ENCODE data around the gene SMARCC2.
A peak's percentile ranks its signal among the peaks of the same experiment; 100 is the strongest.

SMARCC2 gene

DNA sequence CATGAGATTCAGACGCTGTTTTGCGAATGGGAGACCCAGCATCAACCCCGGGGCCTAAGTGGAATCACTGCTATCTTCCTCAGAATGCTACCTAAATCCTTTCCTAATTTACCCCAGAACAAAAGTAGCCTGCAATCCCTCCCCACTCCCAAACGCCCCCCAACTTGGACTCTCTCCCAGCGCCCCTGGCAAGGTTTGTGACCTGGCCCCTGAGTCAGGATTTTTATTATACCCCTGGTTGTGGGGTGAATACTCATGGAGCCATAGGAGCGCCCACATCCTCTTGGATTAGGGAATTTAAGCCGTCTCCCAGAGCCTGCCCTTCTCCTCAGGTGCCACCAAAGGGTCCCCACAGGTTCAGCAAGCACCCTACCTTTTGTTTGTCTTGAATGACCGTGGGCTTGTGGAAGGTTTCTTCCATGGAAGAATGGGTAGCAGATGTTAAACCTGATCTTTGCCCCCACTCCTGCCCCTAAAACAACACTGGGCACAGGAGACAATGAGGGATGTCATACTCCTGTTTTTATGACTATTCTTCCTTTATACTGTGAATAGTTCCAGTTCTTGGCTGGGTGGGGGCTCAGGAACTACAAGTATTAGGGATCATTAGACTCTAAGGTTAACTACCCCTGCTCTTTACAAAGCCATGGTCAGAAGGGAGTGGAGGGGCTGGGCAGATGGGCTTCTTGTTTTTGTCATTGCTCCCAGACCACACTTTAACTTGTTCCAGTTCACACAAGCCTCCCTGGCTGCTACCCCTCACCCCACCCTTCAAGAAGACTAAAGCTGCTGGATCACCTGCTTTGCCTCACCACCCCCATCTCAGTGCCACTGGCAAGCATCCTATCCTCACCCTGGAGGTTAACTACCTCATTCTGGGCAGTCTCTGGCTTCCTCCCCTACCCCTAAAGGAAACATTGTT is 36.3 kb downstream of the SMARCC2 start:
- no peak for DNase-seq (ENCODE audit: low read depth in 4 of 4, low spot score in 1 of 4)

DNA sequence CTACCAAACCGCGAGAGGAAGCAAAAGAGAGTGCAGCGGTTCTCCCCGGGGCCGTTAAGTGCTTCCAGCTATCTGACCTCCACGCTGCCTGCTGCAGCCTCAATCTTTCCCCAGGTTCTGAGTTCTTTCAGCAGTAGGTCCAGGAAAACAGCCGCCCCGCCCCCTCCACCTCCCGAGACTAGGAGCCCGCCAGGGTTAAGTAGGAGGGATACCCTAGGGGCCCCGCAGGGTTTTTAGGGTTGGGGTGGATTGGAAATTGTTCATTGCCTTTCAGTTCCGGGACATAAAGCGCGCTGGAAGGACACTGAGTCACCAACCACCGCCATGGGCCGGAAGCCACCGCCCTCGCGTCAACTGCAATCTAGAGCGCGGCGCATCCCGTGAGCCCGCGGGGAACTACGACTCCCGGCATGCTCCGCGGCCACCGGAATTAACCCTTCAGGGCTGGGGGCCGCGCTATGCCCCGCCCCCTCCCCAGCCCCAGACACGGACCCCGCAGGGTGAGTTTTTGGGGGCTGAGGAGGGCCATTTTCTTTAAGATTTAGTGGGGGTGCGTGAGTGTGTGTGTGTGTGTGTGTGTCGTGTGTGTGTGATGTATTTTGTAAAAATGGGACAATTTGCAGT is 37.0 kb downstream of the SMARCC2 start, which contains the start of gene MYL6B:
MYL6B (plus strand) TSS at position 456 of the 624 bp plus-strand sequence. CDS start 1,332 bp downstream, outside the sequence.
- DNase-seq (ENCODE audit: low read depth in 4 of 4, low spot score in 1 of 4): peak; percentile 79 to 93 (median 88)

DNA sequence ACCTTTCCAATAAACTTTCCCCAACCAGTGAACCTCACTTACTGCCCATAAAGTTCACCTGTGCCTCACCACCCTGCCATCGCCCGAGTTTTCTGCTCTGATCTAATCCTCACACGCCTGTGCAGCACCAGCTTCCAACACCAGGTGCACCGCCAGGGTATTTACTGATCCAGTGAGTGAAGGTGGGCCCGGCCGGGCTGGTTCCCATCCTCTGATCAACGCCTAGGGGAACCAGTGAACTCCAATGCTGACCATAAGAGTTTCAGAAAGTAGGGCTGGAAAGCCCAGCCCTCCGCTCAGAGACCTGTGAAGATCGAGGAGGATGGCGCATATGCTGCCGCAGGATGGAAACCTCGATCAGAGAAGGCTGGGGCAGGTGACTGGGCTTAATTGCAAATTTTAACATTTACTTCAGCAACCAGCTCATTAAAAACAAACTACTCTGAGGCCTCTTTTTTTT is 37.6 kb downstream of the SMARCC2 start:
- DNase-seq (ENCODE audit: low read depth in 4 of 4, low spot score in 1 of 4): peak; percentile 36 to 56 (median 44)

DNA sequence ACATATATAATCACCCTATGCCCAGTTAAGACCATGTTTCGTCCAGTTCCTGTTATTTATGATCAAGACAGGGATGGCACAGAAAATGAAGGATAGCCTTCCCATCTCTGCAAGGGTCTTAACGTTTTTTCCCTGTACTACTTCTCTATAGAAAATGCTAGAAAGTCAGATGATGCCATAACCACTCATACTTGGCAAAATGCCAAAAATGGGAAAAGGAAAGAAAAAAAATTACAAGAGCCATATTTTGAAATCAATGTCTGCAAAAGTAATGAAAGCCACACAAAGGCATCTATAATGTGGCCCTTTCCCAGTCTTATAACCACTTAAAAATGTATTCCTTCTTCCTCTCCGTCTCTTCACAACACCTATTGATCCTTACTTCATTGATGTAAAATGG is 38.7 kb downstream of the SMARCC2 start:
- DNase-seq (ENCODE audit: low read depth in 4 of 4, low spot score in 1 of 4): no peak

- no peak for DNase-seq (ENCODE audit: low read depth in 4 of 4, low spot score in 1 of 4)
Measured at GRCh38 chr12:56146492-56147460, 42.5 kb downstream of the SMARCC2 start.

DNA sequence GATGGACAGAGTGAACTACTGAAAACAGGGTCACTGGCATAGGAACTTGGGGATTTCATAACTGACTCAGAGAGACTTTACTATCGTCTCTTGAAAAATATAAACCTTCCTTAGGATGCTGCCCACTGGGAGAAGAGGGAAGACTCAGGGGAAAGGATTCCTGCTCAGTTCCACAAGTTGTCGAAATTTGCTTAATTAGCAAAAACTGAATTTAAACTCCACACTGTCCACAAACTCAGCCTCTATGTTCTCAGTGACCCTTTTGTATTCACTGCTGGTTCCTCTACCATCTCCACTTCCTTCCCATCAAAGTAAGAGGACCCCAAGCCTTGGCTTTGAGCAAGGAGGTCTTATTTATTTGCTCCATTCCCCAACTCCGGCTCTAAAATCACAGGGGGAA is 44.1 kb downstream of the SMARCC2 start:
- DNase-seq (ENCODE audit: low read depth in 4 of 4, low spot score in 1 of 4): no peak

- DNase-seq (ENCODE audit: low read depth in 4 of 4, low spot score in 1 of 4): no peak
Measured at GRCh38 chr12:56143870-56144269, 45.4 kb downstream of the SMARCC2 start.

DNA sequence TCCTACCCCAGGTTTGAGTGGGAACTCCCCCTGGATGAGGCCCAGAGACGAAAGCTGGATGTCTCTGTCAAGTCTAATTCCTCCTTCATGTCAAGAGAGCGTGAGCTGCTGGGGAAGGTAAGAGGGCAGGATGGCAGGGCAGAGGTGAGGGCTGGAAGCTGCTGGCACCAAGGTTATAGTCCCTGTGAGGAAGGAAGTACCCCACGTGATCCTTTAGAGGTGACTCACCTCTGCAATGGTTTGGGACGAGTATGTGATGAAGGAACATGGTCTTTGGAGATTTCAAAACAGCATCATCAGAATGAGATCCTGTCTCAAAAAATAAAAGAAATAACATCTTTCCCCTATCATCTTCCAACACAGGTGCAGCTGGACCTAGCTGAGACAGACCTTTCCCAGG is 46.1 kb downstream of the SMARCC2 start:
- no peak for DNase-seq (ENCODE audit: low read depth in 4 of 4, low spot score in 1 of 4)

DNA sequence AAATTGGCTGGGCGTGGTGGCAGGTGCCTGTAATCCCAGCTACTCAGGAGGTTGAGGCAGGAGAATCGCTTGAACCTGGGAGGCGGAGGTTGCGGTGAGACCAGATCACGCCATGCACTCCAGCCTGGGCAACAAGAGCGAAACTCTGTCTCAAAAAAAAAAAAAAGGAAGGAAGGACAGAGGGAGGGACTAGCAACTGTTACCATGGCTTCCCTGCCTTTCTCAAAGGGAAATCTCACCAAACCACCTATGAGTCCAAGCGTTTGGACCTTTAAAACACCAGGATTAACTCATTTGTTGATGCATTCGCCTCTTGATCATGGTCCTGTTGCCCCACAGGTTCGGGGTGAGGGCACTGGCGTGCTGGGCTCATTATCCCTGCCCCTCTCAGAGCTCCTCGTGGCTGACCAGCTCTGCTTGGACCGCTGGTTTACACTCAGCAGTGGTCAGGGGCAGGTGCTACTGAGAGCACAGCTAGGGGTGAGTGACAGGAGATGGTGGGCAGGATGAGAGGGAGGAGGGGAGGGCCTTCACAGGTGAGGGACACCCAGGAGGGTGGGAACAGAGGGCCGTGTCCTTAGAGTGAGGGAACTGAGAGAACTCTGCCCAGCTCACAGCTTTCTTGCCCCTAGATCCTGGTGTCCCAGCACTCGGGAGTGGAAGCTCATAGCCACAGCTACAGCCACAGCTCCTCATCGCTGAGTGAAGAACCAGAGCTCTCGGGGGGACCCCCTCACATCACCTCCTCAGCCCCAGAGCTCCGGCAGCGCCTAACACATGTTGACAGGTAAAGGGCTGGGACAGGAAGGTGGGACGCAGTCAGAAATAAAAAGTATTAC is 47.1 kb downstream of the SMARCC2 start:
- DNase-seq (ENCODE audit: low read depth in 4 of 4, low spot score in 1 of 4): no peak

DNA sequence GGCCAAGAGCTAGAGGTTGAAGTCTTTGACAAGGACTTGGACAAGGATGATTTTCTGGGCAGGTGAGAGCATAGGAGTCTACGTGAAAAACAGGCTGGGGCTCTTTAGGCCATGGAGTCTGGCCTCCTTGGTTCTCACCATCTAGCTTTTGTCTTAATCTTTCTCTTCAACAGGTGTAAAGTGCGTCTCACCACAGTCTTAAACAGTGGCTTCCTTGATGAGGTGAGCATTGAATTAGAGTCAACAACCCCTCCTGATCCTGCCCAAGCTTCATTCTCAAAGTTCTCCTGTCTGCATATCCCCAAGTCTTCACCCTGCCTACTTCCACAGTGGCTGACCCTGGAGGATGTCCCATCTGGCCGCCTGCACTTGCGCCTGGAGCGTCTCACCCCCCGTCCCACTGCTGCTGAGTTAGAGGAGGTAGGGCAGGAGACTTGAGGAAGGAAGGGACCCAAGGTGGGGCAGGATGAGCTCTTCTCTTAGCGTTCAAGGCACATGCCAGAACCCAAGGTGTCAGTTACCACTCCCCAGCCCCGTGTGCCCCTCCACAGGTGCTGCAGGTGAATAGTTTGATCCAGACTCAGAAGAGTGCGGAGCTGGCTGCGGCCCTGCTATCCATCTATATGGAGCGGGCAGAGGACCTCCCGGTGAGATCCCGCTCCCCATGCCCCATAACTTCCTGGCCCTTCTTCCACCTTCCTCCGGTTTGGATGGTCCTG is 51.3 kb downstream of the SMARCC2 start:
- no peak for DNase-seq (ENCODE audit: low read depth in 4 of 4, low spot score in 1 of 4)

- no peak for DNase-seq (ENCODE audit: low read depth in 4 of 4, low spot score in 1 of 4)
Measured at GRCh38 chr12:56134897-56135296, 54.4 kb downstream of the SMARCC2 start.

DNA sequence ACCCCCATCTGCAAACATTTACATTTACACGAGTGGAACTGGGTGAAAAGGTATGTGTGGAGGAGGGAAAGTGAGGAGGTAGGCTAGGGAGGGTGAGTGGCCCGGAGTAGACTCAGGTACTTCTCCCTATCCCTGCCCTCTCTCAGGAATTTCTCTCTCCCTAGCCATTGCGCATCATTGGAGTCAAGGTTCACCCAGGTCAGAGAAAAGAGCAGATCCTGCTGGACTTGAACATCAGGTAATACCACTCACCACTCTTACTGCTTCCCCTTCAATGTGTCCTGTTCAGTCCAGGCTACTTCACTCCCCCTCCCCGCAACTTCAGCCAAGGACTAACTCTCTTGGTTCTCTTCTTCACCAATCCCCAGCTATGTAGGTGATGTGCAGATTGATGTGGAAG is 58.4 kb downstream of the SMARCC2 start:
- DNase-seq (ENCODE audit: low read depth in 4 of 4, low spot score in 1 of 4): no peak

GRCh38 chr12:56129942-56130495 is 59.3 kb downstream of the SMARCC2 start:
- DNase-seq (ENCODE audit: low read depth in 4 of 4, low spot score in 1 of 4): no peak

DNA sequence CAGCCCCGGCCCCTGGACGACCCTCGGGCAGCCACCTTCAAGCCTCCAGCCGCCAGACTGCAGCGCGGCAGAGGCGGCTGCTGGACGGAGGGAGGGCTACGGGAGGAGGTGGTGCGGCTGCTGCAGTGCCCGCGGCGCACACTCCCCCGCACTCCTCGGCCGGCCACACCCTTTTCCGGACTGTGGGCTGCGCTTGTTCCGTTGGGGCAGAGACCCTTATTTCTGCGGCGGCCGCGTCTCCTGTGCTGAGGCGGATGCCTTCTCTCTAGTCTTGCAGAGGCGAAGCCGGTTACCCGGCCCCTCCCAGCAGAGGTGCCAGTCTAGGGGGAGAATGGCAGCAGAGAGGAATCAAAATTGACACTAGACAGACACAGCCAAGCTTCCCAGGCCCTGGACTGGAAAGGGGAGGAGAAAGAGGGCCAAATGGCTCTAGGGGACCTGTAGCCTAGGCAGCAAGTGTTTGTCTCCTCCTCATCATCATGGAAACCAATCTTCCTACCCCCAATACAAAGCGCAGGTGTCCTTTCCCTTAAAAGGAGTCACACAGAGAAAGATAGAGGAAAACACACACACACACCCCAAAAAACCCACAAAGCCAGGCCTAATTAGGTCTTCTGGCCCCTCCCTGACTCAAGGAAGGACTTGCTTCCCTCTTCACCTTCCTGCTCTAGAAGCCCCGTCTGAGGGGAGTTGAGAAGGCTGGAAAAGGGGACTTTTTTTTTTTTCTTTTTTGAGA is 59.9 kb downstream of the SMARCC2 start:
- peak in 2 of 4 experiments; percentile 5 to 56 for DNase-seq (ENCODE audit: low read depth in 4 of 4, low spot score in 1 of 4)

GRCh38 chr12:56128670-56129205 is 60.5 kb downstream of the SMARCC2 start:
- DNase-seq (ENCODE audit: low read depth in 4 of 4, low spot score in 1 of 4): no peak

DNA sequence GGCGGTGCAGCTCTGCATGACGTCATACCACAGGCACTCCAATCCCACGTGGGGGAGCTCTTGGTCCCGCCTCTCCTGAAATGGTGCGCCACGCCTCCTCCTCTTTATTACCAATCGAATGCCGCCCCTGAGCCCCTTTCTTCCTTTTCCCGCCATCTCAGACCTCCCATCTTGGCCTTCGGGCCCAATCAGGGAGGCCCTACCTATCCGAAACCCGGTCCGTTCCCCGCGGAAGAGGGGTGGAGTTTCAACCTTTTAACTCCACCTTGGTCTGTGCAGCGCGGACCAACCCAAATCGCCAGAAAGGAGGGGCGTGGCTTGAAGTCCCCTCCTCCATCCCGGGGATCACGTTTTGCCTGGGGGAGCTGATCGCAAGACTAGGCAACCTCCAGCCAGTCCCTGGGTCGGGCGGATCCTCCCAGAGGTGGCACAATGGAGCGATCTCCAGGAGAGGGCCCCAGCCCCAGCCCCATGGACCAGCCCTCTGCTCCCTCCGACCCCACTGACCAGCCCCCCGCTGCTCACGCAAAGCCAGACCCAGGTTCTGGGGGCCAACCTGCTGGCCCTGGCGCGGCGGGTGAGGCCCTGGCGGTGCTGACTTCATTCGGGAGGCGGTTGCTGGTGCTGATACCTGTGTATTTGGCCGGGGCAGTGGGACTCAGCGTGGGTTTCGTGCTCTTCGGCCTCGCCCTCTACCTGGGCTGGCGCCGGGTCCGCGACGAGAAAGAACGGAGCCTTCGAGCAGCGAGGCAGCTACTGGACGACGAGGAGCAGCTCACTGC is 61.2 kb downstream of the SMARCC2 start, which contains the start of gene ESYT1:
ESYT1 (plus strand) TSS at position 380 of the 782 bp plus-strand sequence; CDS start at position 433, 53 bp downstream.
- DNase-seq (ENCODE audit: low read depth in 4 of 4, low spot score in 1 of 4): peak; percentile 82 to 96 (median 92)

GRCh38 chr12:56127485-56127887 is 61.8 kb downstream of the SMARCC2 start:
- no peak for DNase-seq (ENCODE audit: low read depth in 4 of 4, low spot score in 1 of 4)

Data from stimulated activated CD4-positive, alpha-beta T cell treated with anti-CD3 and anti-CD28 coated beads, Interleukin-1b, Interleukin-23, amount 100 ng/mL, for 24 hours (primary cell).